ENCODE results near the gene CCDC7.
"Not testable (repeated sequence)": the region's sequence is repeated elsewhere in the genome, so short reads cannot be mapped to it uniquely, and the experiment has no call there.

The CCDC7 gene

DNA sequence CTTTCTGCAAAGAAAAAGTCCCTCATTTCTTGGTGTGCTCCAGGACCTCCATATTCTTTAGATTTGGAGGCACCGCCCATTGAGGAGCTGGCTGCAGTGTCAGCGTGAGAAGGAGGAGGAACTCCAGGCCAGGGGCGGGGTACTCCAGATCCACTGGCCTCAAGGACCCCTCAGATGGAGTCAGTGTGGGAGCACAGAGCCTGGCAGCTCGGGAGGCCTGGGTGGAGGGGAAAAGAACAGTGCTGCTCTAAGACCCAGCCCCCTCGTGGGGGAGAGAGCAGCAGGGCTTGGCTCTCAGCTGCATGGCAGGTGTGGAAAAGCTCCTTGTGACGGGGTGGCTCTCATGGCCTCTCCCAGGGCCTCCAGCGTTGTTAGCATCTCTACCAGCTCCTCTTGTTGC is 441.5 kb downstream of the CCDC7 start:
- DNase-seq (ENCODE audit: low spot score): no peak

DNA sequence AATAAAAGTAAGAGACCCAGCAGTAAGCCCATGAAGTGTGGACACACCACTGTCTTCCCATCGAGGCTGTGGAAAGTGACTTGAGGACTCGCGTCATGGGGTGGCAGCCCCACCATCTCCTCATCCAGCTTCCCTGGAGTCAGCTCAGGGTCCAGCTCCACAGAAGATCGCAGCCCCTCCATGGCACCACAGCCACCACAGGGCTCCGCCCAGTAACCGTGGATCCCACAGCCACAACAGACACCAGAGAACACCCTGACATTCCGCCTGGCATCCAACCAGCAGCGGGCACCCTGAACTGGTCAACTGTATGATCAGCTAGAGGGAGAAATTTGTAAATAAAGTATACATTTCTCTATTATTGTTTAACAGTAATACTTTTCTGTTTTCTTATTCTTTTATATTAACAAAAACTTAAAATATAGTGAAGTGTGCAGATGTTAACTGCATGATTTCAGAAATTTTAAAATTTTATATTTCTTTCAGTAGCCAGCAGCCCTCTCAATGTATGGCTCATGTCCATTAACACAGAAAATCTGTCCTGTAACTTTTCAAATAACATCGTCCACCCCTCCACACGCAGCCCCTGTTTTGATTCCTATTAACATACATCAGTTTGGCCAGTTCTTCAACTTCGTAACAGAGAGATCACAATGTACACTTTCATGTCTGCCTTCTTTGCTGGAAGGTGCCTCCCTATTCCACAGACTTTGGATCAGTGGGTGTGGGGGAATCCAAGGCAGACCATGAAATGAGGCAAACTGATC is 442.4 kb downstream of the CCDC7 start:
- DNase-seq (ENCODE audit: low spot score): no peak

DNA sequence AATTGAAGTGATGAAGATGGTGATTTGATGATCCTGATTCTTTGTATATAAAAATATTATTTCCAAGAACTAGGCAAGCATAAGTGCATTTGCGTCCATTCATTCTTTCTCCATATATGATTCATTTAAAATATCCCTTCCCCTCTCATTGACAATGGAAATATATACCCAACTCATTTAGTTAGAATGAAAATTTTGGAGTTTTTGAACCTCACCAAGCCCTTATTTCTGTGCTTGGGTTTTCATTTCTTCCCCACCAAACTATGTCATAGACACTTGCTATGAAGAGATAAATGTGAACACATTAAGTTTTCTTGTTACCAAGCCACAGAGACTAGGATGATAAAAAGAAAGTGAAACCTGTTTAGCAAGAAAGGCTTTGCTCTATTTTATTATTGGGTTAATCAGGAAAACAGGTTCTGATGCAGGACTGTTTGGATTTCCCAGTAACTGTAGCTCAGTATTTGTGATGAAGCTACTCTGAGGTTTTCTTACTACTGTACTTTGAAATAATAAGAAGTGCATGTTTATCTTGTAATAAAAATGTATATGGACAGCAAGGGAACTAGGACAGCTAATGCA is 443.8 kb downstream of the CCDC7 start:
- no peak for DNase-seq (ENCODE audit: low spot score)

DNA sequence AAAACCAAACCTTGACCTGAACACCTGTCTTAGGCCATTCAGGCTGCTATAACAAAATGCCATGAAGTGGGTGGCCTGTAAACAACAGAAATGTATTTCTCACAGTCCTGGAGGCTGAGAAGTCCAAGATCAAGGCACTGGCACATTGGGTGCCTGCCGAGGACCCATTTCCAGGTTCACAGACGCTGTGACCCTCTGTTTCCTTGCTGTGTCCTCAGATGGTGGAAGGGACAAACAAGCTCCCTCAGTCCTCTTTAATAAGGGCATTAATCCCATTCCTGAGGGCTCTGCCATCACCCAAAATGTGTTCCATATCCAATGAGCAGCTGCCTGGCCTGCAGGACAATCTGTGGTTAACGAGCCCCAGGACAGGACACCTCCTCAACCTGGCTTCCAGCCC is 444.5 kb downstream of the CCDC7 start:
- no peak for DNase-seq (ENCODE audit: low spot score)

DNA sequence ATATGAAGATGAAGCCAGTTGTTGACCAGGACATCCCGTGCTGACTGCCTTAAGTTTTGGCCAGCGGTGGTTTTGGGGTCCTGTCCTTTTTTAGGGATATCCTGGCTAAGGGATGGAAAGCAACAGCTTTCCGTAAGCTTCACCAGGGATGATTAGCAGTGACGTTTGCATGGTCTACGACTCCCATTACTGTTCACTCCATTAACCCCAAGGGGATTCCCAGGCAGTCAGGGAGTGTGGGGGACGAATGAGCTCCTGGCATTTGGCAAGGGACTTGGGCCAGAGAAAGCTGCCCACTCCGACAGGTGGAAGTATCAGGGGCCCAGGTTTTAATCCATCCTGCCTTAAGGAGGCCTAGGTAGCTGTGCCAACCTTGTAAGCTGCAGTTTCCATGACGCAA is 445.3 kb downstream of the CCDC7 start:
- no peak for DNase-seq (ENCODE audit: low spot score)

DNA sequence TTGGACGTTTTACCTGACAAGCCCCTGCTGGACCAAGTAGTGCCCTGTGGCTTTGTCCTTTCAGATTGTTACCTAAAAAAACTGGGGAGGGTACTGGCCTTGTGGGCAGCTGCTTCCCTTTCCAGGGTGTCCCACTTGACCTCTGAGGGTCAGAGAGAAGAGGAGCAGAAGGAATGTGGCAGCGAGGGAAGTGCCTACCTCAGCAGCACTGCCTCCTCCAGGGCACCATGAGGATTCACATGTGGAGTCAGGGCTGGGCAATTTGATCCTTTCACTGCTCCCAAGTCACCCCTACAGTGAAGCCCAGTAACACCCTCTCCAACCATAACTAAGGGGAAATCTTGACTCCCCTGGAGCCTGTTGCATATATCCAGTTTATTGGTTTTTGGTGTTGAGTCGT is 447.5 kb downstream of the CCDC7 start:
- no peak for DNase-seq (ENCODE audit: low spot score)

DNA sequence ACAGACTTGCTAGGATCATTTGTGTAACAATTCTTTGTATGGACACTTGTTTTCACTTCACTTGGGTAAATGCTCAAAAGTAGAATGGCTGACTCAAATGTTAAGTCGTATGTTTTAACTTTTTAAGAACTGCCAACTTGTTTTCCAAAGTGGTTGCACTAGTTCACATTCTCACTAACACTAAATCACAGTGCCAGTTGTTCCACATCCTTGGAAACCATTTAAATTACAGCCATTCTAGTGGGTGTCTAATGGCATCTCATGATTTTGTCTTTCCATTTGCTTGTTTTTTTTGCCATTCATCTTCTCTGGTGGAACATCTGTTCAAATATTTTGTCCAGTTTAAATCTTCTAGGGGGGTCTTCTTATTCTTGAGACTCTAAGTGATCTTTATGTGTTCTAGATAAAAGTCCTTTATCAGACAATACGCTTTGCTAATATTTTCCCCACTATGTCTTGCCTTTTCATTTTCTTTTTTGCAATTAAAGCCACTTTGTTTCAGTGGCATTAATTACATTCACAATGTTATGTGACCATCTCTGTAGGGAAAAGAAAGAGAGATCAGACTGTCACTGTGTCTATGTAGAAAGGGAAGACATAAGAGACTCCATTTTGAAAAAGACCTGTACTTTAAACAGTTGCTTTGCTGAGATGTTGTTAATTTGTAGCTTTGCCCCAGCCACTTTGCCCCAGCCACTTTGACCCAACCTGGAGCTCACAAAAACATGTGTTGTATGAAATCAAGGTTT is 448.1 kb downstream of the CCDC7 start:
- no peak for DNase-seq (ENCODE audit: low spot score)

DNA sequence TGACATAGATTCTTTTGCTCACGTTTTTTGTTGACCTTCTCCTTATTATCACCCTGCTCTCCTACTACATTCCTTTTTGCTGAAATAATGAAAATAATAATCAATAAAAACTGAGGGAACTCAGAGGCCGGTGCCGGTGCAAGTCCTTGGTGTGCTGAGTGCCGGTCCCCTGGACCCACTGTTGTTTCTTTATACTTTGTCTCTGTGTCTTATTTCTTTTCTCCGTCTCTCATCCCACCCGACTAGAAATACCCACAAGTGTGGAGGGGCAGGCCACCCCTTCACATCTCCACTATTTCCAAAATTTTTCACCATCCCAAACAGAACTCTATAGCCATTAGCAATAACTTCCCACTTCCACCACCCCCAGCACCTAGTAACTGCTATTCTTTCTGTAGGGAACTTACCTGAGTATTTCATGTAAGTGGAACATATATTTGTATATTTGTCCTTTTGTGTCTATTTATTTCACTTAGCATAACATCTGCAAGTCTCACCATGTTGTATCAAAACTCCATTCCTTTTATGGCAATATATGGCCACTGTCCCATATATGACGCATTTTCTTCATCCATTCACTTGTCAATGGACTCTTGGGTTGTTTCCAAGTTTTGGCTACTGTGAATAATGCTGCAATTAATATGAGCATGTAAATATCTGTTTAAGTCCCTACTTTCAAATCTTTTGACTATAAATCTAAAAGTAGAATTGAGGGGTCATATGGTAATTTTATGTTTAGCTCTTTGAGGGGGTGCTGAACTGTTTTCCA is 449.4 kb downstream of the CCDC7 start:
- not testable (repeated sequence) for DNase-seq (ENCODE audit: low spot score)

DNA sequence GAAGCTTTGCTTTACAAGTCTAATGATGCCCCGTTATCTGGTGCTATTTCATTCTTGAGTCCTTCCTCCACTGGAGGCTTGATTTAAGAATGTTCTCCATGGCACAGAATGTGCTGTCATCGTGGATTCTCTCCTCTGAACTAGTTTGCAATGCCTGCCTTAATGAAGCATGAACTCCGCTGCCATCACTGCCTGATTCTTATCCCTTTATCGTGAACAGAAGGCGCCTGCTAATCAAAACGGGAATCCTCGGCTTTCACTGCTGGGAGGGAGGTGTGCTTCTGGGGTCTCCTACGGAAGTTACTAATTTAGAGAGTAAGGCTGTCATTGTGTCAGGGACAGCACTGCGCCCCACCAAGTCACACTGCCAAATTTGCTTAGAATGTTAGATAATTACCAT is 455.9 kb downstream of the CCDC7 start:
- DNase-seq (ENCODE audit: low spot score): no peak

DNA sequence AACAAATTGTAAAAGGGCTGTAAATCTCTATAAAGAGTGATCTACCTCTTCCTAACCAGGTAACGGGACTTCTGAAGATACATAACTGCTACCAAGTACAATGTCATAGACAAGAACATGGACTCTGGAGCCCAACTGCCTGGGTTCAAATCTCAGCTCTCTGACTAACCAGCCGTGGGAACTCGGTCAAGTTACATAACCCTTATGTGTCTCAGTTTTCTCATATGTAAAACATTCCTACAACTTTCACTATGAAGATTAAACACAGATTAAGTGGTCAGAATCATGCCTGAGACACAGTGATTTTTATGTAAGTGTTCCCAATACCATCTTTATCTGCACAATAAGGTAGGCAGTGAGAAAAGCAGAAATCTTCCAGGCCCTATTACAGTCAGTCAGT is 459.5 kb downstream of the CCDC7 start:
- DNase-seq (ENCODE audit: low spot score): no peak

DNA sequence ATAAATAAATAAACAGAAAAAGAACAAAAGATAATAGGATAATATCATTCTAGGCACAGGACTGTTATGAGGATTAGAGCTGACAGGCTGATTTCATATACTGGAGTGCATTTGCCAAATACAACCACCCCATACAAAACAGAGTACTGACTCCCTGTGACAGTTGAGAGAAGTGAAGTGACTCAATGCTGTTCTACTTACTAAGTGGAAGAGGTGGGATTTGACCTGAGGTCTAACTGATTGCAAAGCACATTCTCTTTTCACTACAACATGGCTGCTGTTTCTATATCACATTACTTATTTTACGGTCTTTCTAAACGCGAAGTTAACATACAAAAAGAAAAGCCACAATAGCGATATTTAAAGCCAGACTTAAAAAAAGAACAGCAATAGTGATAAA is 460.7 kb downstream of the CCDC7 start:
- DNase-seq (ENCODE audit: low spot score): no peak

DNA sequence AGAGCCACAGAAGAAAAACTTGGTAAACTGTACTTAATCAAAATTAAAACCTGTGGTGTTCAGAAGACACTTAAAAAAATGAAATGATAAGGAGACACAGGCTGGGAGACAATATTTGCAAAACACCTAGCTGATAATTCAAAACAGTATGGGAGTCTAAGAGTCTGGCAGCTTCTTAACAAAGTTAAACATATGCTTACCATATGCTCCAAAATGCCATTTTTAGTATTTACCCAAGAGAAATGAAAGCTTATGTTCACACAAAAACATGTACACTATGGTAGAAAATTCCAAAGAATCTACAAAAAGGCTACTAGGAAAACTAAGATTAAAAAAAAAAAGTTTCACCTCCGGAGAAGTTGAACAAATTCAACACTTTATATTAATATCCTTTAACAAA is 463.5 kb downstream of the CCDC7 start:
- DNase-seq (ENCODE audit: low spot score): no peak

DNA sequence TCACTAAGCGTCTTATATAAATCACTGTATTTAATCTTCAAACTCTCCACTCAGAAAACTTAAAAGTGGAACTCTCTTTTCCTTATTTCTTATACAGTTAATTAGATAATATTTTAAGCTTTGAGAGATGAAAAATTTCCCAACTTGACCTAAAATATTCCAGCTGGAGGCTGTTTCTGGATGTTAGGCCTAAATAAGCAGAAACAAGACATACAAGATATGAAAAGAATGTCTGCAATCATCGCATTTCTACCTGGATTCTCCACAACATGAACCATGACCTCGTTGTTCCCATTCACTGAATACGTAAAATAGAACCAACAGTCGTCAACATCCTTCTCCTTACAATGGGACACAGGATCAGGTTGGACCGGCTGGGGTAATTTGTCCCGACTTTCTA is 464.0 kb downstream of the CCDC7 start:
- DNase-seq (ENCODE audit: low spot score): not testable (repeated sequence)

DNA sequence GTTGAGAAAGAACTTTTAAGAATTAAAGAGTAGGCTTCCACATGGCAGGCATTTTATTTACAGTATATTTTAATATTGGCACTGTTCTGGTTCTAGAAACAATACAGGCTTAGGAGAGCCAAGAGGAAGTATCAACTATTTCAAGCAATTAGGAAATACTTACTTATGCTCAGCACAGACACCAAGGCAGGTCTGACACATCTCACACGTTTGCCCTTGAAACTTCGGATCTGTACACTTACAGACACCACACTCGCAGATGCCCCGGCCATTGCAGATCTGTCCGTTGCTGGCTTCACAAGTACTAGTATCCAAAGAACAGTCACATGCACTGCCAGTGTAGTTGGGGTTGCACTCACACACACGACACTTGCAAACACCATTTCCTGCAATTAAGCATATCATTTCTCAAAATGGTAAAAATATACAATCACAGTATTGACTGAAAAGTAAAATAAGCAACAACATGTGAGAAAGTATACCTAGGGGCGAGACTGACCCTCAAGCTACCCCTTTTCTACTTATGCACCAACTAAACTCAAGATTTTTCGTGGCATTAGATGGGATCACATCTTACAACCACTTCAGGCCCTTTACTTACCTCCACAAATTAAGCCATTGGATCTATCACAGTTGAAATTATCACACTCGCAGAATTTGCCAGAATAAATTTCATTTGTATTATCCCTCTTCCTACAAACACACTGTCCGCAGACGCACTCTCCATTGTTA is 465.5 kb downstream of the CCDC7 start:
- DNase-seq (ENCODE audit: low spot score): no peak

DNA sequence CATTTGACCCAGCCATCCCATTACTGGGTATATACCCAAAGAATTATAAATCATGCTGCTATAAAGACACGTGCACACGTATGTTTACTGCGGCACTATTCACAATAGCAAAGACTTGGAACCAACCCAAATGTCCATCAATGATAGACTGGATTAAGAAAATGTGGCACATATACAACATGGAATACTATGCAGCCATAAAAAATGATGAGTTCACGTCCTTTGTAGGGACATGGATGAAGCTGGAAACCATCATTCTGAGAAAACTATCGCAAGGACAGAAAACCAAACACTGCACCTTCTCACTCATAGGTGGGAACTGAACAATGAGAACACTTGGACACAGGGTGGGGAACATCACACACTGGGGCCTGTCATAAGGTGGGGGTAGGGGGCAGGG is 471.9 kb downstream of the CCDC7 start:
- not testable (repeated sequence) for DNase-seq (ENCODE audit: low spot score)

DNA sequence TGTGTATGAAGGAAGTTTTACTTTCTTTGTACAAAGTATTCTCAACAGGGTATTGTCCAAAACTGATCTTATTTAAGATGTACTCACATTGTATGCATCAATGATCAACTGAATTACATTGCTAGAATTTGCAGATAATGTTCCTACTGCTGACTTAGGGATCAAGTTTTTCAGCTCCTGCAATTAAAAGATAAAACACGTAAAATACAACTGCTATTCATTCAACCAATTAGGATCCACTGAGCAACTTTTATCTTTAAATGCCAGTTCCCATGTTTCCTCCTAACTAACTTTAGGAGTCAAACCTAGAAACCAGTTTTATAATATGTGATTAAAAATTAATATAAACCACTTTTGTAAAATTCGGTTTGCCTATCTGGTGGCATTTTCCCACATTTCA is 476.2 kb downstream of the CCDC7 start:
- no peak for DNase-seq (ENCODE audit: low spot score)

DNA sequence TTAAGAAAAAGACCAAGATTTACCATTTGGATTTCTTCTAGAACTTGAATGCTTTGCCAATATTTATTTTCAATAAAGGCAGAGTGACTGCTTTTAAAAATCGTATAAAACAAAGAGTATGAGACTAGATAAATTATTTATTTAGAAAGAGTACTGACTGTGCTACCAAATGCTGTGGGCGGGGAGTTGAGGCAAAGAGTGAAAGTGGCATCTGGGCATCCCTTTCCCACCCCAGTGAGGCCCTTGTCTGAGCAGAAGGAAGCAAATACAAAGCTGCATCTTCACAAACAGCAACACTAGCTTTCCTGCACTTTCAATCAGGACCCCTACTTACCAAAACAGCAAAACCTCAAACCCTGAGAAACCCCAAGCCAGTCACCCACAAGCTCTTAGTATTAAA is 477.2 kb downstream of the CCDC7 start:
- no peak for DNase-seq (ENCODE audit: low spot score)

DNA sequence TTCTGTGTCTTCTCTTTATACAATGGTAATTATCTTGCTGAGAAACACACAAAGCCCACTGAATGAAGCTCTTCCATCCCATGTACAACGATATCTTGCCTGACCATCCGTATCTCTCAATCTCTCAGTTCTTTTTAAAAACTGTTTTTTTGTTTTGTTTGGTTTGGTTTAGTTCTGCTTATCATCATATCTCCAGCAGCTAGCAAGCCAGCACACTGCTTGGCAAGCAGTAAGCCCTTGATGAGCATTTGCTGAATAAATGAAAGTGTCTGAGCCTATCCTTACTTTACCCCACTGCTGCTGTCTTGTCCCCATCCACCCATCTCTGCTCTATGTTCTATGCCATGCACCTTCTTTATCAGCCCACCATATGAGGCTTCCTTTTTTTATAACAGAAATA is 477.9 kb downstream of the CCDC7 start:
- no peak for DNase-seq (ENCODE audit: low spot score)

All from hepatic stellate cell (primary cell).